Caco-2 (cell line): ENCODE results near the gene SIDT2. TPM values are rescaled to one million over a fixed set of nuclear protein-coding genes. Genes with fewer than 3 reads are reported as not detected.

Experiments used
- BruUV-seq: library from RNA; stranded (reverse); fragments of 400-500 nt; replicated peaks from 2 replicates; lab custom pipeline; 2021; lab: Mats Ljungman, UMichigan
- CTCF ChIA-PET: fragments of 300-600 bp; sonication (Branson Sonifier 250); formaldehyde crosslinking; loops from one replicate; lab custom pipeline; 2022; ENCODE audit warnings: antibody characterized with exemption; lab: Charles Lee
- POLR2A ChIA-PET: fragments of 300-600 bp; sonication (Branson Sonifier 250); formaldehyde crosslinking; loops from one replicate; lab custom pipeline; 2022; ENCODE audit warnings: antibody characterized with exemption; lab: Charles Lee
- DNase-seq, 2 experiments: peaks; one replicate each; pipeline versions ENCODE4 v3.0.0 to v3.0.0-alpha.2; 2020 to 2022
- H3K27me3 ChIP-seq: replicated peaks from 2 replicates; pipeline ENCODE4 v1.6.0; 2011; ENCODE audit warnings: low read length; ENCODE audit not compliant: control insufficient read depth, insufficient read depth
- H3K36me3 ChIP-seq: 2 replicates; pipeline ENCODE4 v1.5.1; 2011; ENCODE audit warnings: low read length; ENCODE audit not compliant: control insufficient read depth, insufficient read depth
- H3K4me1 ChIP-seq: fragments of 250-450 bp; sonication (Bioruptor Pico); 2 replicates; pipeline ENCODE4 v1.5.1; 2020; ENCODE audit warnings: mild to moderate bottlenecking
- H3K4me3 ChIP-seq: 2 replicates; pipeline ENCODE4 v1.5.1; 2011; ENCODE audit warnings: low read depth, mild to moderate bottlenecking, control low read depth, low read length
- H3K9me3 ChIP-seq: fragments of 250-450 bp; sonication (Bioruptor Pico); 2 replicates; pipeline ENCODE4 v1.5.1; 2020; ENCODE audit warnings: mild to moderate bottlenecking, moderate library complexity
- H3K27ac Mint-ChIP-seq: one replicate; pipeline ENCODE4 v1.8.0; 2022; ENCODE audit warnings: mixed read lengths; ENCODE audit not compliant: unreplicated experiment
- H3K27me3 Mint-ChIP-seq: one replicate; pipeline ENCODE4 v1.8.0; 2022; ENCODE audit warnings: mixed read lengths; ENCODE audit not compliant: insufficient read depth, unreplicated experiment
- H3K36me3 Mint-ChIP-seq: one replicate; pipeline ENCODE4 v1.8.0; 2022; ENCODE audit warnings: mild to moderate bottlenecking, mixed read lengths; ENCODE audit not compliant: insufficient read depth, unreplicated experiment
- H3K4me1 Mint-ChIP-seq: one replicate; pipeline ENCODE4 v1.8.0; 2022; ENCODE audit warnings: low read depth, mixed read lengths; ENCODE audit not compliant: unreplicated experiment
- H3K4me3 Mint-ChIP-seq: one replicate; pipeline ENCODE4 v1.8.0; 2022; ENCODE audit warnings: mild to moderate bottlenecking, moderate library complexity, mixed read lengths; ENCODE audit not compliant: unreplicated experiment
- H3K9me3 Mint-ChIP-seq: one replicate; pipeline ENCODE4 v1.8.0; 2022; ENCODE audit warnings: mixed read lengths; ENCODE audit not compliant: unreplicated experiment
- intact Hi-C: fragments of 100-400 bp; cut with micrococcal nuclease; formaldehyde crosslinking; loops from one replicate; pipeline ENCODE4 v1.10.0; 2022; ENCODE audit not compliant: unreplicated experiment
- total RNA-seq: library from RNA; stranded (reverse); gene quantifications from 2 replicates; pipeline ENCODE4 v1.2.3, GENCODE V29; 2022
- TF ChIP-seq, protein P1 (sequence below), 2 experiments: fragments of 200-600 bp in 1 of 2; IDR thresholded peaks; 1 replicate in 1 of 2; 2 replicates in 1 of 2; pipeline versions ENCODE4 v1.5.1 to v1.8.0; 2011 to 2022; ENCODE audit warnings: antibody characterized with exemption in 1 of 2, control low read depth in 1 of 2, inconsistent platforms in 1 of 2, low read depth in 1 of 2, low read length in 1 of 2, mild to moderate bottlenecking in 1 of 2, moderate library complexity in 1 of 2; ENCODE audit not compliant: insufficient read depth in 1 of 2, severe bottlenecking in 1 of 2, unreplicated experiment in 1 of 2

SIDT2 gene
- total RNA-seq, 1 experiment from 2014 or later: 61.7 TPM

GRCh38 chr11:117188620-117189081, 10.1 kb downstream of the SIDT2 start:
- DNase-seq: peak in 1 of 2 experiments; percentile 37
- Histone ChIP-seq H3K4me1 (peaks cover 12% of the 10 kb centered on the region), H3K36me3 (peaks cover 11% of the 10 kb centered on the region), H3K4me3 (no peak overlapping the region), H3K9me3 (no peaks in the 10 kb centered on the region), H3K27me3 (no peaks in the 10 kb centered on the region)
- CTCF ChIA-PET: no interaction called here
- TF ChIP-seq, protein P1, sequence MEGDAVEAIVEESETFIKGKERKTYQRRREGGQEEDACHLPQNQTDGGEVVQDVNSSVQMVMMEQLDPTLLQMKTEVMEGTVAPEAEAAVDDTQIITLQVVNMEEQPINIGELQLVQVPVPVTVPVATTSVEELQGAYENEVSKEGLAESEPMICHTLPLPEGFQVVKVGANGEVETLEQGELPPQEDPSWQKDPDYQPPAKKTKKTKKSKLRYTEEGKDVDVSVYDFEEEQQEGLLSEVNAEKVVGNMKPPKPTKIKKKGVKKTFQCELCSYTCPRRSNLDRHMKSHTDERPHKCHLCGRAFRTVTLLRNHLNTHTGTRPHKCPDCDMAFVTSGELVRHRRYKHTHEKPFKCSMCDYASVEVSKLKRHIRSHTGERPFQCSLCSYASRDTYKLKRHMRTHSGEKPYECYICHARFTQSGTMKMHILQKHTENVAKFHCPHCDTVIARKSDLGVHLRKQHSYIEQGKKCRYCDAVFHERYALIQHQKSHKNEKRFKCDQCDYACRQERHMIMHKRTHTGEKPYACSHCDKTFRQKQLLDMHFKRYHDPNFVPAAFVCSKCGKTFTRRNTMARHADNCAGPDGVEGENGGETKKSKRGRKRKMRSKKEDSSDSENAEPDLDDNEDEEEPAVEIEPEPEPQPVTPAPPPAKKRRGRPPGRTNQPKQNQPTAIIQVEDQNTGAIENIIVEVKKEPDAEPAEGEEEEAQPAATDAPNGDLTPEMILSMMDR (IDR thresholded peaks at IDR 0.05; ENCODE audit: insufficient read depth in 1 of 2, low read depth in 1 of 2, low read length in 1 of 2, severe bottlenecking in 1 of 2, unreplicated experiment in 1 of 2): no peak
- no peaks in the 10 kb centered on the region for H3K27me3 Mint-ChIP-seq
- no peak overlapping the region for H3K4me3 Mint-ChIP-seq
- intact Hi-C loops: no loop called here
- peaks cover 22% of the 10 kb centered on the region for H3K36me3 Mint-ChIP-seq
- no TSS peak for BruUV-seq
- H3K4me1 Mint-ChIP-seq: peaks cover 11% of the 10 kb centered on the region
- H3K9me3 Mint-ChIP-seq: no peaks in the 10 kb centered on the region
- POLR2A ChIA-PET: no interaction called here
- no peak overlapping the region for H3K27ac Mint-ChIP-seq

DNA sequence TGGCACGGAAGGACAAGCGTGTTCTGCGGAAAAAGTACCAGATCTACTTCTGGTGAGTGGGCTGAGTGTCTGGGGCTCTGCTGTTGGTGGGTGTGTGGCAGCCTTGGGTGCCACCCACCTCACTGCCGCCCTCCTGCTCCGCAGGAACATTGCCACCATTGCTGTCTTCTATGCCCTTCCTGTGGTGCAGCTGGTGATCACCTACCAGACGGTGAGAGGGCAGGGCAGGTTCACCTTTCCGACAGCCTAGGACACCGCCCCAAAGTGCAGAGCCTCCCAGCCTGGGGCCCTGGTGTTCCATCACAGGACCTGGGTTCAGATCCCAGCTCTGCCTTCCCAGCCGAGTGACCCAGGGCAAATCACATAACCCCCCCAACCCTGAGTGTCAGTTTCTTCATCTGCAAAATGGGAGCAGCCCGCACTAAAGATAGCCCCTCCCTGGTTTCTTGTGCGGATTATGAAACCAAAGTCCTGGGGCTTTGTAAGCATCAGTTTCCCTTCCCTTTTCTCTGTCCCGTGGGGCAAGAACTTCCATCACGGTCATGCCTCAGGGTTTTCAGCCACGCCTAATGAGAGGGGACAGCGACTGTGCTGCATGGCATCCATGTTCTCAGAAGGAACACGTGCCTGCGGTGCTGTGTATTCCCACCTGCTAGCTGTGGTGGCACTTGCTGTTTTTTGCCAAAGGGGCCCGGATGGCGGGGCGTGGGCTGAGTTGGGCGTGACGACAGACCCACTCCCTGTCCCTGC, 10.8 kb downstream of the SIDT2 start:
- no peaks in the 10 kb centered on the region for H3K9me3 ChIP-seq
- H3K27me3 Mint-ChIP-seq: no peaks in the 10 kb centered on the region
- peaks cover 3% of the 10 kb centered on the region for H3K4me1 Mint-ChIP-seq
- no peak overlapping the region for H3K4me3 Mint-ChIP-seq
- TF ChIP-seq, protein P1 (IDR thresholded peaks at IDR 0.05; ENCODE audit: insufficient read depth in 1 of 2, low read depth in 1 of 2, low read length in 1 of 2, severe bottlenecking in 1 of 2, unreplicated experiment in 1 of 2): no peak
- ChIA-PET POLR2A (no interaction called here), CTCF (no interaction called here)
- no peaks in the 10 kb centered on the region for H3K9me3 Mint-ChIP-seq
- H3K4me3 ChIP-seq: no peak overlapping the region
- intact Hi-C loops: no loop called here
- no TSS peak for BruUV-seq
- H3K4me1 ChIP-seq: peaks cover 4% of the 10 kb centered on the region
- peak in 1 of 2 experiments; percentile 33 for DNase-seq
- H3K27me3 ChIP-seq: no peaks in the 10 kb centered on the region
- H3K27ac Mint-ChIP-seq: no peak overlapping the region
- H3K36me3 Mint-ChIP-seq: peaks cover 24% of the 10 kb centered on the region
- peaks cover 9% of the 10 kb centered on the region for H3K36me3 ChIP-seq

- H3K4me3 Mint-ChIP-seq: no peak overlapping the region
- H3K9me3 ChIP-seq: no peaks in the 10 kb centered on the region
- H3K4me1 Mint-ChIP-seq: no peaks in the 10 kb centered on the region
- intact Hi-C loops: no loop called here
- DNase-seq: peak in 1 of 2 experiments; percentile 34
- H3K27ac Mint-ChIP-seq: no peak overlapping the region
- peaks cover 9% of the 10 kb centered on the region for H3K36me3 ChIP-seq
- BruUV-seq: no TSS peak
- no peaks in the 10 kb centered on the region for H3K4me1 ChIP-seq
- H3K9me3 Mint-ChIP-seq: no peaks in the 10 kb centered on the region
- CTCF ChIA-PET: no interaction called here
- no peak overlapping the region for H3K4me3 ChIP-seq
- peaks cover 27% of the 10 kb centered on the region for H3K36me3 Mint-ChIP-seq
- H3K27me3 ChIP-seq: no peaks in the 10 kb centered on the region
- TF ChIP-seq, protein P1 (IDR thresholded peaks at IDR 0.05; ENCODE audit: insufficient read depth in 1 of 2, low read depth in 1 of 2, low read length in 1 of 2, severe bottlenecking in 1 of 2, unreplicated experiment in 1 of 2): no peak
- POLR2A ChIA-PET: no interaction called here
- H3K27me3 Mint-ChIP-seq: no peaks in the 10 kb centered on the region
These were observed 11.5 kb downstream of the SIDT2 start for GRCh38 chr11:117189941-117190544.
